Activated CD4-positive, alpha-beta memory T cell treated with anti-CD3 and anti-CD28 coated beads, Interleukin-2, amount 10 ng/mL, durations not matched to agents 7 days and 5 days (primary cell): Measurements from ENCODE around the gene GPM6B. TPM values are rescaled to one million over a fixed set of nuclear protein-coding genes. Genes with fewer than 3 reads are reported as not detected.

Source experiments
- CTCF ChIA-PET: fragments of 350-600 bp; sonication (Branson Sonifier 250); formaldehyde crosslinking; loops from one replicate; lab custom pipeline; 2021; ENCODE audit warnings: antibody characterized with exemption, inconsistent platforms; lab: Charles Lee
- POLR2A ChIA-PET: fragments of 350-600 bp; sonication (Branson Sonifier 250); formaldehyde crosslinking; loops from one replicate; lab custom pipeline; 2021; ENCODE audit warnings: antibody characterized with exemption; lab: Charles Lee
- DNase-seq: peaks from one replicate; pipeline ENCODE4 v3.0.0-alpha.2; 2020
- H3K27ac Mint-ChIP-seq: one replicate; pipeline ENCODE4 v1.8.0; 2021; ENCODE audit warnings: mild to moderate bottlenecking, mixed read lengths
- H3K27me3 Mint-ChIP-seq: one replicate; pipeline ENCODE4 v1.8.0; 2021; ENCODE audit warnings: mixed read lengths
- H3K36me3 Mint-ChIP-seq: one replicate; pipeline ENCODE4 v1.8.0; 2021; ENCODE audit warnings: low read depth, mixed read lengths
- H3K4me1 Mint-ChIP-seq: one replicate; pipeline ENCODE4 v1.8.0; 2021; ENCODE audit warnings: mixed read lengths
- H3K4me3 Mint-ChIP-seq: one replicate; pipeline ENCODE4 v1.8.0; 2021; ENCODE audit warnings: mild to moderate bottlenecking, mixed read lengths
- H3K9me3 Mint-ChIP-seq: one replicate; pipeline ENCODE4 v1.8.0; 2021; ENCODE audit warnings: mixed read lengths
- total RNA-seq, 2 experiments: library from RNA; stranded (reverse); gene quantifications; one replicate each; pipeline ENCODE4 v1.2.3, GENCODE V29; 2021

GPM6B gene, protein sequence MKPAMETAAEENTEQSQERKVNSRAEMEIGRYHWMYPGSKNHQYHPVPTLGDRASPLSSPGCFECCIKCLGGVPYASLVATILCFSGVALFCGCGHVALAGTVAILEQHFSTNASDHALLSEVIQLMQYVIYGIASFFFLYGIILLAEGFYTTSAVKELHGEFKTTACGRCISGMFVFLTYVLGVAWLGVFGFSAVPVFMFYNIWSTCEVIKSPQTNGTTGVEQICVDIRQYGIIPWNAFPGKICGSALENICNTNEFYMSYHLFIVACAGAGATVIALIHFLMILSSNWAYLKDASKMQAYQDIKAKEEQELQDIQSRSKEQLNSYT
- not detected for total RNA-seq

- ChIA-PET CTCF (no interaction called here), POLR2A (no interaction called here)
- no peak for DNase-seq
- no peaks in the 10 kb centered on the region for H3K4me1 Mint-ChIP-seq
- H3K4me3 Mint-ChIP-seq: no peak within 1 kb of the TSS
- H3K36me3 Mint-ChIP-seq: no peaks in the 10 kb centered on the region
- H3K27ac Mint-ChIP-seq: no peak within 1 kb of the TSS
- peaks cover 11% of the 10 kb centered on the region for H3K27me3 Mint-ChIP-seq
- H3K9me3 Mint-ChIP-seq: no peaks in the 10 kb centered on the region
Measured at GRCh38 chrX:13816643-13817627, at the start of gene GPM6B. Gene GPM6B (minus strand): TSS chrX:13817093. CDS start chrX:13816904, 189 bp downstream.

DNA sequence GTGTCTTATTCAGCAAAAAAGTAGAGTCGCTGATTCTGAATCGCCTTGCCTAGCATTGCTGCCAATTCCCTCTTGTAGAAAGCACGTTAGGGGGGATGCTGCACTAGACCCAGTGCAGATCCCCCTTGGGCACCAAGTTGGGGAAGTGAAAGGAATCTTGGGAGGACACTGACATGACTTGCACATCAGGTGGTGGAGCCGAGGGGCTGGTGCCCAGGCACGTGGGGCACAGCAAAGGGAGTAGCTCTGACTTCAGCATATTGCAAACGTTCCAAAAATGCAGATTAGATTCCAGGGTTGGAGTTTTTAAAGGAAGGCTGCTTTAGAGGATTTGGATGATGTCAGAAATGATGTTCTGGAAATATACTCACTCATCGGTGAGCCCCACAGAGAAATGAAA is 47.4 kb upstream of the GPM6B start:
- DNase-seq: no peak
- no peaks in the 10 kb centered on the region for H3K4me1 Mint-ChIP-seq
- ChIA-PET CTCF (no interaction called here), POLR2A (no interaction called here)
- H3K9me3 Mint-ChIP-seq: no peaks in the 10 kb centered on the region
- no peak overlapping the region for H3K27ac Mint-ChIP-seq
- no peak overlapping the region for H3K4me3 Mint-ChIP-seq
- no peaks in the 10 kb centered on the region for H3K36me3 Mint-ChIP-seq
- peaks cover 16% of the 10 kb centered on the region for H3K27me3 Mint-ChIP-seq

DNA sequence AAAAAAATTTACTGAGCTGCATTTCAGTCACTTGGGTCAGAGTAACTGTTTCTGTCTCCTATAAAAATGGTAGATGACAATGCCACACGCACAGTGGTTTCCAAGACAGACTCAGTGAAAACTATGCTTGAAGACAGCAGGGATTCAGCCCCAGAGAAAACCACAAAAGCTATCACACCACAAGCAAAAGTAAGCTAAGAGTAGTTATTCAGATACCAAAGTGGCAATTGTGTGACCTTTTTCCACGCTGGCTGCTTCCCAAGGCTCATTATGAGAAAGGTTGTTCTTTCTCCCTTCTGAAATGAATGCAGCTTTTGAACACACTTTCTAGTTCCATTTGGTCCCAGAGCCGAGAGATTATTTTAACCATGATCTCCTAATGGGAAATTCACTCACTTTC is 46.4 kb upstream of the GPM6B start:
- no peaks in the 10 kb centered on the region for H3K36me3 Mint-ChIP-seq
- POLR2A ChIA-PET: no interaction called here
- H3K27ac Mint-ChIP-seq: no peak overlapping the region
- no peak for DNase-seq
- peaks cover 14% of the 10 kb centered on the region for H3K27me3 Mint-ChIP-seq
- H3K9me3 Mint-ChIP-seq: no peaks in the 10 kb centered on the region
- no peaks in the 10 kb centered on the region for H3K4me1 Mint-ChIP-seq
- H3K4me3 Mint-ChIP-seq: no peak overlapping the region
- CTCF ChIA-PET: no interaction called here

DNA sequence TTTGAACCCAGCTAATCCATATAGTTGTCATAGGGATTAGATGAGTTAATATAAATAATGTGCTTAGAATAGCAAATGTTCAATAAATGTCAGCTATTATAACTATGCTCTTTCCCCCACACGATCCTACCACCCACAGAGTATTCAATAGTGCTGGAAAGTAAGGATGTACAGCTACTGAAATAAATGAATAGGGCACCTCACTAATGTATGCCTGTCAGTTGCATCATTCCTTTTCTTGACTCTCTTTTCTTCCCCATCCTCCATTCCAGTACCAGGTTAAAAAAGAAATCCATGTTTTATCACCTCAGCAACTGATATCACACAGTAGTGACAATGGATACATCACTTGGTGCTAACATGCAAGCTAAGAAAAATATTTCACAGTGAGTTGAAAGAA is 42.8 kb upstream of the GPM6B start:
- ChIA-PET POLR2A (no interaction called here), CTCF (no interaction called here)
- no peaks in the 10 kb centered on the region for H3K9me3 Mint-ChIP-seq
- H3K4me3 Mint-ChIP-seq: no peak overlapping the region
- H3K36me3 Mint-ChIP-seq: no peaks in the 10 kb centered on the region
- H3K27ac Mint-ChIP-seq: no peak overlapping the region
- no peak for DNase-seq
- H3K27me3 Mint-ChIP-seq: peaks cover 12% of the 10 kb centered on the region
- no peaks in the 10 kb centered on the region for H3K4me1 Mint-ChIP-seq

- no peaks in the 10 kb centered on the region for H3K36me3 Mint-ChIP-seq
- H3K4me1 Mint-ChIP-seq: no peaks in the 10 kb centered on the region
- CTCF ChIA-PET: no interaction called here
- H3K27ac Mint-ChIP-seq: no peak overlapping the region
- no peak for DNase-seq
- POLR2A ChIA-PET: no interaction called here
- H3K9me3 Mint-ChIP-seq: no peaks in the 10 kb centered on the region
- H3K27me3 Mint-ChIP-seq: peaks cover 10% of the 10 kb centered on the region
- no peak overlapping the region for H3K4me3 Mint-ChIP-seq
Measured at GRCh38 chrX:13857804-13858203, 40.9 kb upstream of the GPM6B start.

DNA sequence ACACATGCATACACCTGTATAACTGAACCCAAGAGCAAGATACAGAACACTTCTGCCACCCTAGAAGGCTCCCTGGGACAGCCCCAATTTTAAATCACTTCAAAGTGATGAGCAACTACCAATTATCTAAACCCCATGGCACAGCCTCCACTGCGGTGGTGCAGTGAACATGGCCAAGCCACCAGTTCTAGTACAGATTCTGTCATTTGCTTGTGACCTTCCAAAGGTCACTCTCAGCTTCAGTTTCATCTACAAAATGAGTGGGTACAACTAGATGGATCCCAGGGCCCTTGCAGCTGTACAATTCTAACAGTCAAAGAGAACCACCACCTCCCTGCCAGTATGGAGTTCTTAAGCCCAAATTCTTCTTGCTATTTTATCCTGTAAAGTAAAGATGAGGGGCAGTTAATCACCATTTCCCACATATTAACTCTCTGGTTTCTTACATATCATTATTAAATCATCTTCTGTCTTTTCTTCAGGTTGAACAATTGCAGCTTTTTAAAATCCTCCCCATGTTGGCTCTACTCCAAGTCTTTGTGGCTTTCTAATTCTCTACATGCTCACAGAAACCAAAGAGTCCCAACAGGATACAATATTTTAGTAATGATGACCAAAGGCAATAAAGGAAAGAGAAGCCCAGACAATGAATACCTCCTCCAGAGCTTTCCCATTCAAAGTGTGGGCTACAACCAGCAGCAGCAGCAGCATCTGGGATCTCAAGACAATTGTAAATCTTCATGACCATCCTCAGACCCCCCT is 39.0 kb upstream of the GPM6B start:
- H3K4me3 Mint-ChIP-seq: no peak overlapping the region
- no peaks in the 10 kb centered on the region for H3K4me1 Mint-ChIP-seq
- no peaks in the 10 kb centered on the region for H3K36me3 Mint-ChIP-seq
- no peaks in the 10 kb centered on the region for H3K9me3 Mint-ChIP-seq
- H3K27ac Mint-ChIP-seq: no peak overlapping the region
- ChIA-PET POLR2A (no interaction called here), CTCF (no interaction called here)
- peaks cover 10% of the 10 kb centered on the region for H3K27me3 Mint-ChIP-seq
- no peak for DNase-seq

DNA sequence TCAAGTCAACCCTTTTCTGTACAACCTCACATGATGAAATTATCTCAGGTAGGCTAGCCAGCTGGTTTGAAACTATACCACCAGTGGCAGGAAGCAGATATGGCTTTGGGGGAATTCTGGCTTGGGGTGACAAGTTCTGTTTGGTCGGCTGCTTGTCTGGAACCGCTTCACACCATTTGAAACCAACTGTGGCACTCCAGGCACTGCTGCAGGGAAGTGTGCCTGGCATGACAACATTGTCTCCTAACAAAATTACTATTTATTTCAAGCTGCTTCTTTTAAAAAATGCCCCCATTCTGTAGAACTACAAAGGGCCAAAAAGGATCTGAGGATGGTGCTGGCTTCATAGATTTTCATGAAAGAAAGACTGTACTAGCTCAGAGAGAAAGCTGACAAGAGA is 37.1 kb upstream of the GPM6B start:
- no peaks in the 10 kb centered on the region for H3K36me3 Mint-ChIP-seq
- CTCF ChIA-PET: no interaction called here
- no peaks in the 10 kb centered on the region for H3K4me1 Mint-ChIP-seq
- POLR2A ChIA-PET: interaction anchor here (0.6 kb wide), 1 partner anchor 136 kb away, joined by 3 read pairs; no protein-coding TSS in a partner anchor
- DNase-seq: no peak
- H3K4me3 Mint-ChIP-seq: no peak overlapping the region
- no peak overlapping the region for H3K27ac Mint-ChIP-seq
- H3K9me3 Mint-ChIP-seq: no peaks in the 10 kb centered on the region
- H3K27me3 Mint-ChIP-seq: peaks cover 7% of the 10 kb centered on the region

GRCh38 chrX:13852001-13852695 is 35.3 kb upstream of the GPM6B start:
- Mint-ChIP-seq H3K27ac (no peak overlapping the region), H3K9me3 (no peaks in the 10 kb centered on the region), H3K4me1 (no peaks in the 10 kb centered on the region), H3K36me3 (no peaks in the 10 kb centered on the region), H3K27me3 (peaks cover 4% of the 10 kb centered on the region), H3K4me3 (no peak overlapping the region)
- DNase-seq: no peak
- ChIA-PET CTCF (no interaction called here), POLR2A (no interaction called here)

- Mint-ChIP-seq H3K4me1 (no peaks in the 10 kb centered on the region), H3K9me3 (no peaks in the 10 kb centered on the region), H3K27ac (no peak overlapping the region), H3K36me3 (no peaks in the 10 kb centered on the region), H3K4me3 (no peak overlapping the region), H3K27me3 (peaks cover 3% of the 10 kb centered on the region)
- no peak for DNase-seq
- POLR2A ChIA-PET: no interaction called here
- CTCF ChIA-PET: no interaction called here
Measured at GRCh38 chrX:13845721-13846378, 29.0 kb upstream of the GPM6B start.

DNA sequence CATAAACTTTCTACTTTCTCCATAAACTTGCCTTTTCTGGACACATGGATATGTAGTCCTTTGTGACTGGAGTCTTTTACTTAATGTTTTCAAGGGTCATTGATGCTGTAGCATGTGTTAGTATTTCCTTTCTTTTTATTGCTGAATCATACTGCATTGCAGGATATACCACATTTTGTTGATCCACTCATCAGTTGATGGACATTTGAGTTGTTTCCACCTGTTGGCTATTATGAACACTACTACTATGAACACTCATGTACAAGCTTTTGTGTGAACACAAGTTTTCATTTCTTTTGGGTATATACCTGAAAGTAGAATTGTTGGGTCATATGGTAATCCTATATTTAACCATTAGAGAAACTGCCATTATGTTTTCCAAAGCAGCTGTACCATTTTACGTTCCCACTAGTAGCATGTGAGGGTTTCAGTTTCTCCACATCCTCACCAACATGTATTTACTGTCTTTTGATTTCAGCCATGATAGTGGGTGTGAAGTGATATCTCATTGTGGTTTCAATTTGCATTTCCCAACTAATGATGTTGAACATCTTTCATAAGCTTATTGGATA is 26.3 kb upstream of the GPM6B start:
- Mint-ChIP-seq H3K4me1 (no peaks in the 10 kb centered on the region), H3K4me3 (no peak overlapping the region), H3K27me3 (peaks cover 3% of the 10 kb centered on the region), H3K36me3 (no peaks in the 10 kb centered on the region), H3K27ac (no peak overlapping the region), H3K9me3 (no peaks in the 10 kb centered on the region)
- ChIA-PET POLR2A (no interaction called here), CTCF (no interaction called here)
- DNase-seq: no peak

DNA sequence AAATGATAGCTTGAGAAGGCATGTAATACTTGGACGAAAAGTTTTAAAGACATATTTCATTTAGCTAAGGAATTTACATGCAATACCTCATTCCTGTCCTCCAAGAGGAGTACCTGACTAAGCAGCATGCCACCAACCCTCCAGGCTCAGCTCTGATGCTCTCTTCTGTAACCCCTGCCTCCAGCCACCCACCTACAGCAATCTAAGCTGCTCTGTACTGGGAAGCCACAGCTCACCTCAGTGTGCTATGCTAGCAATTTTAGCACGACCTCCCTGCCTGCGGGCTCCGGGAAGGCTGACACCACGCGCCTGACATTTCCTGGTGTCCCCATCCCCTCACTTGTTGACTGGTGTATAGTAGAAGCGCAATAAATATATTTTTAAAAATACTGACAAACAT is 23.2 kb upstream of the GPM6B start:
- ChIA-PET CTCF (no interaction called here), POLR2A (no interaction called here)
- H3K4me3 Mint-ChIP-seq: no peak overlapping the region
- no peaks in the 10 kb centered on the region for H3K27me3 Mint-ChIP-seq
- H3K4me1 Mint-ChIP-seq: no peaks in the 10 kb centered on the region
- H3K27ac Mint-ChIP-seq: no peak overlapping the region
- no peaks in the 10 kb centered on the region for H3K9me3 Mint-ChIP-seq
- no peaks in the 10 kb centered on the region for H3K36me3 Mint-ChIP-seq
- no peak for DNase-seq

DNA sequence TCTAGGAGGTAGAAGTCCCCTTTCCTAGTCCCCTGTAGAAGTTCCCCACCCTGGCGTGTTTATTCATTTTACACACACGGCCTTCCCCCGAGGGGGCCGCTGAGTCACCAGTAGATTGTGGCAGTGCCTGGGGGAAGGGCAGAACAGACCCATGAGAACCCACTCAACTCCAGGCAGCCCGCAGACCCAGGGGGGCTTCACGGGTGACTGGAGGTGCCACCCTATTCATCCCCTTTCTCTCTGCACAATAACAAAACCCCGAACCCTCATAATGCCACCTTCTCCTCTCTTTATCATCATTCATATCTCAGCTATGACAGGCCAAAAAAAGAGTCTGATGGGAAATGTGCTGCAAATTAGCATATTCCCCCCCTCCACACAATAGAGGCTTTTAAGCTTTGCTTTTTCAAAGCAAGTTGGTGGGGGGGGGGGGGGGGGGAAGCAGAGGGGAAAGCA is 20.4 kb upstream of the GPM6B start:
- CTCF ChIA-PET: no interaction called here

More for the DNA sequence above, 20.4 kb upstream of the GPM6B start:
- DNase-seq: no peak
- Mint-ChIP-seq H3K27ac (no peak overlapping the region), H3K4me1 (no peaks in the 10 kb centered on the region), H3K4me3 (no peak overlapping the region), H3K27me3 (no peaks in the 10 kb centered on the region), H3K36me3 (no peaks in the 10 kb centered on the region), H3K9me3 (no peaks in the 10 kb centered on the region)
- POLR2A ChIA-PET: no interaction called here
